Measurements from ENCODE around the gene ADARB1.

Gene ADARB1

DNA sequence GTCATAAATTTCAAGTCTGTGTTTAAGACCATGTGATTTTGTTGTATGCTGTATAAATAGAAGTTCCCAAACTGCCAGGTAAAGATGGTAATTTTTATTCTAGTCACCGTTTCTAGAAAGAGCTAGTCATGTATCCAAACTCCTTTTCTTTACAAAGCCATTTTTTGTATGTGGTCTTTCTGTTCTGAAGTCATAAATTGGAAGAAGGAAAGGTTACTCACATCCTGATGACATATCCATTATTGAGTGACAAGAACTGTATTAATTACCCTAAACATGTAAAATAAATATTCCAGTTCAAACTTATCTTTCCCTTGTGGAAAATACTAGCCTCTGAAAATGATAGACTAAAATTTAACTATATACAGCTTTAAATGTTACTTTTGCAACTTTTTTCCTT, 108.6 kb downstream of the ADARB1 start:
- H3K36me3 Mint-ChIP-seq (ENCODE audit: low read depth), result peaks cover 34% of the 10 kb centered on the region
- TF ChIP-seq, protein P1, sequence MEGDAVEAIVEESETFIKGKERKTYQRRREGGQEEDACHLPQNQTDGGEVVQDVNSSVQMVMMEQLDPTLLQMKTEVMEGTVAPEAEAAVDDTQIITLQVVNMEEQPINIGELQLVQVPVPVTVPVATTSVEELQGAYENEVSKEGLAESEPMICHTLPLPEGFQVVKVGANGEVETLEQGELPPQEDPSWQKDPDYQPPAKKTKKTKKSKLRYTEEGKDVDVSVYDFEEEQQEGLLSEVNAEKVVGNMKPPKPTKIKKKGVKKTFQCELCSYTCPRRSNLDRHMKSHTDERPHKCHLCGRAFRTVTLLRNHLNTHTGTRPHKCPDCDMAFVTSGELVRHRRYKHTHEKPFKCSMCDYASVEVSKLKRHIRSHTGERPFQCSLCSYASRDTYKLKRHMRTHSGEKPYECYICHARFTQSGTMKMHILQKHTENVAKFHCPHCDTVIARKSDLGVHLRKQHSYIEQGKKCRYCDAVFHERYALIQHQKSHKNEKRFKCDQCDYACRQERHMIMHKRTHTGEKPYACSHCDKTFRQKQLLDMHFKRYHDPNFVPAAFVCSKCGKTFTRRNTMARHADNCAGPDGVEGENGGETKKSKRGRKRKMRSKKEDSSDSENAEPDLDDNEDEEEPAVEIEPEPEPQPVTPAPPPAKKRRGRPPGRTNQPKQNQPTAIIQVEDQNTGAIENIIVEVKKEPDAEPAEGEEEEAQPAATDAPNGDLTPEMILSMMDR (IDR thresholded peaks at IDR 0.05), result no peak

GRCh38 chr21:45183852-45184251, 109.5 kb downstream of the ADARB1 start:
- peaks cover 12% of the 10 kb centered on the region for H3K4me1 Mint-ChIP-seq
- H3K27ac Mint-ChIP-seq, result no peak overlapping the region
- H3K9me3 Mint-ChIP-seq, result peaks cover 33% of the 10 kb centered on the region
- H3K4me3 Mint-ChIP-seq, result no peak overlapping the region
- H3K36me3 Mint-ChIP-seq (ENCODE audit: low read depth), result peaks cover 42% of the 10 kb centered on the region
- TF ChIP-seq, protein P1 (IDR thresholded peaks at IDR 0.05), result no peak
- peaks cover 3% of the 10 kb centered on the region for H3K27me3 Mint-ChIP-seq (ENCODE audit: low read depth, poor library complexity)
- no peak for DNase-seq

More for the DNA sequence above, 108.6 kb downstream of the ADARB1 start:
- Mint-ChIP-seq H3K27me3 (ENCODE audit: low read depth, poor library complexity) (peaks cover 3% of the 10 kb centered on the region), H3K27ac (no peak overlapping the region), H3K4me1 (peaks cover 12% of the 10 kb centered on the region), H3K9me3 (peaks cover 24% of the 10 kb centered on the region), H3K4me3 (no peak overlapping the region)
- DNase-seq, result no peak

GRCh38 chr21:45184869-45185268, 110.5 kb downstream of the ADARB1 start:
- no peak overlapping the region for H3K27ac Mint-ChIP-seq
- peaks cover 3% of the 10 kb centered on the region for H3K27me3 Mint-ChIP-seq (ENCODE audit: low read depth, poor library complexity)
- H3K9me3 Mint-ChIP-seq, result peaks cover 43% of the 10 kb centered on the region
- H3K36me3 Mint-ChIP-seq (ENCODE audit: low read depth), result peaks cover 53% of the 10 kb centered on the region
- no peak for DNase-seq
- no peak overlapping the region for H3K4me3 Mint-ChIP-seq
- TF ChIP-seq, protein P1 (IDR thresholded peaks at IDR 0.05), result no peak
- H3K4me1 Mint-ChIP-seq, result peaks cover 12% of the 10 kb centered on the region

- no peak overlapping the region for H3K4me3 Mint-ChIP-seq
- DNase-seq, result no peak
- TF ChIP-seq, protein P1 (IDR thresholded peaks at IDR 0.05), result no peak
- H3K27me3 Mint-ChIP-seq (ENCODE audit: low read depth, poor library complexity), result peaks cover 6% of the 10 kb centered on the region
- peaks cover 68% of the 10 kb centered on the region for H3K36me3 Mint-ChIP-seq (ENCODE audit: low read depth)
- peaks cover 57% of the 10 kb centered on the region for H3K9me3 Mint-ChIP-seq
- peaks cover 5% of the 10 kb centered on the region for H3K4me1 Mint-ChIP-seq
- H3K27ac Mint-ChIP-seq, result no peak overlapping the region
Measured at GRCh38 chr21:45186709-45187108, 112.3 kb downstream of the ADARB1 start.

DNA sequence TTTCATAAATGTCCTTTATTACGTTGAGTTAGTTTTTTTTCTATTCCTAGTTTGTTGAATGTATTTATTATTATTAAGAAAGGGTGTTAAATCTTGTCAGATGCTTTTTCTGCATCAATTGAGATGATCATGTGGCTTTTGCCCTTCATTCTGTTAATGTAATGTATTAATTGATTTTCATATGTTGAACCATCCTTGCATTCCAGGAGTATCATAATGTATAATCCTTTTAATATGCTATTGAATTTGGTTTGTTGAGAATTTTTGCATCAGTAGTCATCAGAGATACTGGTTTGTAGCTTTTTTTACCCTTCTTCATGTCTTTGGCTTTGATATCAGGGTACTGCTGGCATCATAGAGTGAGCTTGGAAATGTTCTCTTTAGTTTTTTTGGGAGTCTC, 113.3 kb downstream of the ADARB1 start:
- Mint-ChIP-seq H3K27ac (no peak overlapping the region), H3K9me3 (peaks cover 61% of the 10 kb centered on the region), H3K27me3 (ENCODE audit: low read depth, poor library complexity) (peaks cover 6% of the 10 kb centered on the region), H3K4me1 (no peaks in the 10 kb centered on the region), H3K4me3 (no peak overlapping the region), H3K36me3 (ENCODE audit: low read depth) (peaks cover 77% of the 10 kb centered on the region)
- TF ChIP-seq, protein P1 (IDR thresholded peaks at IDR 0.05), result no peak
- no peak for DNase-seq

DNA sequence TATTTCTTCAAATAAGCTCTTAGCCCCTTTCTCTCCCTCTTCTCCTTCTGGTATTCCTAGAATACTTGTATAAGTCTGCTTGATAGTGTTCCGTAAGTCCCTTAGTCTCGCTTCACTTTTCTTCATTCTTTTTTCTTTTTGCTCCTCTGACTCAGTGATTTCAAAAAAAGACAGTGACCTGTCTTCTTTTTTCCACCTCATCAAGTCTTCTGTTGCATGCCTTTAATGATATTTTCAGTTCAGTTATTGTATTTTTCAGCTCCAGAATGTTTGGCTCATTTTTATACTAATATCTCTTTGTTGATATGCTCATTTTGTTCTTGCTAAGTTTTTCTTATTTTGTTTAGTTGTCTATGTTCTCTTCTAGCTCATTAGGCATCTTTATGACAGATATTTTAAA, 115.6 kb downstream of the ADARB1 start:
- TF ChIP-seq, protein P1 (IDR thresholded peaks at IDR 0.05), result no peak
- peaks cover 76% of the 10 kb centered on the region for H3K36me3 Mint-ChIP-seq (ENCODE audit: low read depth)
- H3K27me3 Mint-ChIP-seq (ENCODE audit: low read depth, poor library complexity), result peaks cover 8% of the 10 kb centered on the region
- no peak for DNase-seq
- H3K9me3 Mint-ChIP-seq, result peaks cover 61% of the 10 kb centered on the region
- H3K27ac Mint-ChIP-seq, result no peak overlapping the region
- no peak overlapping the region for H3K4me3 Mint-ChIP-seq
- H3K4me1 Mint-ChIP-seq, result no peaks in the 10 kb centered on the region
